SK-N-SH (cell line): Measurements from ENCODE around the gene MED27. TPM values are rescaled to one million over a fixed set of nuclear protein-coding genes. Genes with fewer than 3 reads are reported as not detected.

Source experiments
- CTCF ChIA-PET: fragments of 300-600, 350-600 bp; formaldehyde crosslinking; extraction: SDS; loops from one replicate; lab custom pipeline; 2021; lab: Yijun Ruan, JAX
- POLR2A ChIA-PET: fragments of 350-600 bp; sonication (Branson Sonifier 250); formaldehyde crosslinking; extraction: SDS; loops from one replicate; lab custom pipeline; 2020; ENCODE audit warnings: antibody characterized with exemption, inconsistent platforms; lab: Yijun Ruan, JAX
- DNase-seq: peaks from one replicate; pipeline ENCODE4 v3.0.0; 2012
- H2AFZ ChIP-seq: fragments of 200-600 bp; sonication (generic); 2 replicates; pipeline ENCODE4 v1.8.1; 2016; ENCODE audit warnings: antibody characterized with exemption, mild to moderate bottlenecking, low read depth
- H3F3A ChIP-seq: fragments of 200-600 bp; sonication (generic); replicated peaks from 2 replicates; pipeline ENCODE3; 2016; ENCODE audit warnings: antibody characterized with exemption, mild to moderate bottlenecking; ENCODE audit not compliant: insufficient read depth
- H3K27ac ChIP-seq, 2 experiments: fragments of 200-500 bp in 1 of 2; fragments of 200-600 bp in 1 of 2; sonication (Bioruptor generic) in 1 of 2; sonication (generic), shearing (Covaris generic) in 1 of 2; 2 replicates each; pipeline versions ENCODE4 v1.5.1 to v1.6.1; 2014 to 2016; ENCODE audit warnings: low read depth in 2 of 2, inconsistent platforms in 1 of 2, low read length in 1 of 2, mild to moderate bottlenecking in 1 of 2, mixed read lengths in 1 of 2
- H3K27me3 ChIP-seq: fragments of 200-600 bp; sonication (generic), shearing (Covaris generic); 2 replicates; pipeline ENCODE4 v1.6.1; 2016; ENCODE audit warnings: mixed run types; ENCODE audit not compliant: insufficient read depth
- H3K36me3 ChIP-seq, 2 experiments: fragments of 200-500 bp in 1 of 2; fragments of 200-600 bp in 1 of 2; sonication (Bioruptor generic) in 1 of 2; sonication (generic) in 1 of 2; replicated peaks in 1 of 2; 2 replicates each; pipeline versions ENCODE3 to v1.5.1; 2014 to 2016; ENCODE audit warnings: low read length in 1 of 2, mild to moderate bottlenecking in 1 of 2; ENCODE audit not compliant: insufficient read depth in 2 of 2, control insufficient read depth in 1 of 2
- H3K4me1 ChIP-seq, 2 experiments: fragments of 200-500 bp in 1 of 2; fragments of 200-600 bp in 1 of 2; sonication (Bioruptor generic) in 1 of 2; sonication (generic), shearing (Covaris generic) in 1 of 2; 2 replicates each; pipeline versions ENCODE4 v1.5.1 to v1.6.1; 2014 to 2016; ENCODE audit warnings: low read depth in 1 of 2, low read length in 1 of 2, mixed run types in 1 of 2; ENCODE audit not compliant: insufficient read depth in 2 of 2, control insufficient read depth in 1 of 2
- H3K4me2 ChIP-seq: fragments of 200-600 bp; sonication (generic), shearing (Covaris generic); 2 replicates; pipeline ENCODE4 v1.6.1; 2017; ENCODE audit warnings: mixed run types
- H3K4me3 ChIP-seq, 2 experiments: fragments of 200-500 bp in 1 of 2; fragments of 200-600 bp in 1 of 2; sonication (Bioruptor generic) in 1 of 2; sonication (generic), shearing (Covaris generic) in 1 of 2; 2 replicates each; pipeline versions ENCODE4 v1.5.1 to v1.8.1; 2014 to 2016; ENCODE audit warnings: low read depth in 2 of 2, inconsistent platforms in 1 of 2, low read length in 1 of 2, mild to moderate bottlenecking in 1 of 2, mixed read lengths in 1 of 2, moderate library complexity in 1 of 2
- H3K79me2 ChIP-seq: fragments of 200-600 bp; sonication (generic); 2 replicates; pipeline ENCODE4 v1.8.1; 2017; ENCODE audit warnings: mild to moderate bottlenecking; ENCODE audit not compliant: insufficient read depth
- H3K9ac ChIP-seq: fragments of 200-600 bp; sonication (generic); 2 replicates; pipeline ENCODE4 v1.6.1; 2017; ENCODE audit warnings: mixed run types
- H3K9me2 ChIP-seq: fragments of 200-600 bp; sonication (generic); 2 replicates; pipeline ENCODE4 v1.6.1; 2017; ENCODE audit warnings: mixed run types
- H3K9me3 ChIP-seq: fragments of 200-600 bp; sonication (generic); 2 replicates; pipeline ENCODE4 v1.6.1; 2017; ENCODE audit warnings: mixed run types, mild to moderate bottlenecking, moderate library complexity
- H4K20me1 ChIP-seq: fragments of 200-600 bp; sonication (generic); 2 replicates; pipeline ENCODE4 v1.6.1; 2017; ENCODE audit warnings: mild to moderate bottlenecking, mixed run types; ENCODE audit not compliant: insufficient read depth
- CHD2 ChIP-seq: fragments of 150-350 bp; IDR thresholded peaks from 2 replicates; pipeline ENCODE4 v1.6.1; 2018; ENCODE audit warnings: low read length; ENCODE audit not compliant: partially characterized antibody
- EP300 ChIP-seq, 2 experiments: IDR thresholded peaks; 2 replicates each; pipeline versions ENCODE4 v1.4.0 to v1.6.1; 2012; ENCODE audit warnings: borderline replicate concordance in 1 of 2, low read depth in 1 of 2, low read length in 1 of 2
- FOSL2 ChIP-seq: IDR thresholded peaks from 2 replicates; pipeline ENCODE4 v1.4.0; 2012; ENCODE audit warnings: low read depth, mild to moderate bottlenecking, moderate library complexity, borderline replicate concordance
- FOXJ3 ChIP-seq: sonication (generic); formaldehyde crosslinking; IDR thresholded peaks from 2 replicates; pipeline ENCODE4 v1.5.1; 2020; ENCODE audit warnings: mild to moderate bottlenecking, missing genetic modification reagents
- IRF3 ChIP-seq: fragments of 150-350 bp; IDR thresholded peaks from 2 replicates; pipeline ENCODE4 v1.6.1; 2016; ENCODE audit warnings: mild to moderate bottlenecking, low read depth, low read length
- MAX ChIP-seq: IDR thresholded peaks from 2 replicates; pipeline ENCODE4 v1.4.0; 2012; ENCODE audit warnings: low read depth
- MEF2A ChIP-seq: IDR thresholded peaks from 2 replicates; pipeline ENCODE4 v1.4.0; 2012; ENCODE audit warnings: low read depth, borderline replicate concordance
- NFIC ChIP-seq: IDR thresholded peaks from 2 replicates; pipeline ENCODE4 v1.4.0; 2012; ENCODE audit warnings: borderline replicate concordance
- PBX3 ChIP-seq: IDR thresholded peaks from 2 replicates; pipeline ENCODE4; 2012
- POLR2AphosphoS5 ChIP-seq: IDR thresholded peaks from 2 replicates; pipeline ENCODE4 v1.6.1; 2012; ENCODE audit warnings: low read depth, low read length
- RCOR1 ChIP-seq: fragments of 150-350 bp; IDR thresholded peaks from 2 replicates; pipeline ENCODE4 v1.6.1; 2017; ENCODE audit warnings: antibody characterized with exemption, low read length
- REST ChIP-seq: IDR thresholded peaks from 2 replicates; pipeline ENCODE4 v1.6.1; 2012; ENCODE audit warnings: mild to moderate bottlenecking, low read depth, low read length, moderate library complexity
- SIN3A ChIP-seq: IDR thresholded peaks from 2 replicates; pipeline ENCODE4 v1.6.1; 2012; ENCODE audit warnings: low read depth, mild to moderate bottlenecking, low read length, moderate library complexity, borderline replicate concordance
- TAF1 ChIP-seq: IDR thresholded peaks from 2 replicates; pipeline ENCODE4 v1.6.1; 2012; ENCODE audit warnings: low read depth, mild to moderate bottlenecking, low read length, moderate library complexity, borderline replicate concordance
- TCF12 ChIP-seq: IDR thresholded peaks from 2 replicates; pipeline ENCODE4 v1.4.0; 2012
- TEAD4 ChIP-seq: IDR thresholded peaks from 2 replicates; pipeline ENCODE4 v1.4.0; 2012; ENCODE audit warnings: mild to moderate bottlenecking, borderline replicate concordance; ENCODE audit not compliant: insufficient read depth
- USF1 ChIP-seq: IDR thresholded peaks from 2 replicates; pipeline ENCODE4 v1.4.0; 2012; ENCODE audit warnings: low read depth, borderline replicate concordance
- ZBTB33 ChIP-seq: IDR thresholded peaks from 2 replicates; pipeline ENCODE4 v1.4.0; 2012; ENCODE audit warnings: low read depth, borderline replicate concordance
- WGBS: methylation state at CpG from one replicate; pipeline ENCODE4 v1.1.6; 2017; ENCODE audit warnings: low lambda C conversion rate; 5-methylcytosine and 5-hydroxymethylcytosine counted together
- polyA plus RNA-seq, 3 experiments: library from polyadenylated mRNA; depleted of rRNA; stranded (reverse); fragments of >200 nt; gene quantifications; 2 replicates each; pipeline ENCODE4 v1.2.3, GENCODE V29; 2012

The MED27 gene
- polyA plus RNA-seq, 1 of the 3 experiments (the other 2 are of a cell fraction) = 35.0 TPM

- no peak for TF ChIP-seq FOXJ3 (CRISPR knock-in tag)
- no peak for TF ChIP-seq SIN3A
- no peak for TF ChIP-seq RCOR1
- TF ChIP-seq, all 33 proteins: peak for 4
Measured at GRCh38 chr9:132077881-132078698, 1.6 kb downstream of the MED27 start (continued).

- Histone ChIP-seq H3K36me3 (peaks cover 17 to 43% of the 10 kb centered on the region in 2 experiments), H3K4me1 (peaks cover 13 to 14% of the 10 kb centered on the region in 2 experiments; a peak in 3 of 4 replicates), H3K4me2 (no peak overlapping the region), H3K27ac (no peak overlapping the region), H3K9ac (no peak overlapping the region), H3K9me3 (no peaks in the 10 kb centered on the region), H4K20me1 (peaks cover 21% of the 10 kb centered on the region; the same call in 1 of the 2 replicates), H3K79me2 (peaks cover 84% of the 10 kb centered on the region), H3K4me3 (no peak overlapping the region), H3K27me3 (no peaks in the 10 kb centered on the region), H2AFZ (no peak overlapping the region), H3F3A (peaks cover 7% of the 10 kb centered on the region), H3K9me2 (no peaks in the 10 kb centered on the region)
- CTCF ChIA-PET = no interaction called here
- TF ChIP-seq TCF12 (no peak), ZBTB33 (no peak), POLR2AphosphoS5 (no peak), SIN3A (no peak), TEAD4 (no peak), EP300 (IDR thresholded peaks at IDR 0.05; ENCODE audit: borderline replicate concordance in 1 of 2, low read depth in 1 of 2, low read length in 1 of 2) (no peak), TAF1 (no peak), FOSL2 (no peak), IRF3 (no peak), MAX (no peak), NFIC (no peak), REST (no peak), USF1 (no peak), CHD2 (no peak), PBX3 (no peak), MEF2A (no peak)
- WGBS = 82% methylated on average over 2 of the region's 2 CpGs
- POLR2A ChIA-PET = interaction anchor here (0.9 kb wide), 1 partner anchor 80 kb away, joined by 3 read pairs; no protein-coding TSS in a partner anchor
- DNase-seq = no peak
Measured at GRCh38 chr9:132075853-132076252, 3.8 kb downstream of the MED27 start.
